GM18505 (cell line): ENCODE data around the gene ZNF773.
"Not testable (repeated sequence)": the region's sequence is repeated elsewhere in the genome, so short reads cannot be mapped to it uniquely, and the experiment has no call there.

ENCODE experiments used
- ATAC-seq: cut with Tn5 transposase; IDR thresholded peaks from one replicate; pipeline ENCODE4 v1.9.1; 2021; ENCODE audit not compliant: unreplicated experiment
- POLR2A ChIP-seq: IDR thresholded peaks from 4 replicates; pipeline ENCODE4 v1.6.1; 2011; ENCODE audit warnings: borderline replicate concordance; ENCODE audit not compliant: insufficient read depth, insufficient read length; ENCODE audit errors: extremely low read depth

The ZNF773 gene

GRCh38 chr19:57499680-57500395, at the start of gene ZNF773:
Gene ZNF773 (plus strand): TSS chr19:57499938. CDS start chr19:57500081, 143 bp downstream.
- peak; percentile 90 for TF ChIP-seq POLR2A
- ATAC-seq, result peak; percentile 95

GRCh38 chr19:57452307-57452706, 47.4 kb upstream of the ZNF773 start:
- no peak for ATAC-seq
- TF ChIP-seq POLR2A, result no peak

GRCh38 chr19:57465680-57466381, 33.9 kb upstream of the ZNF773 start:
- TF ChIP-seq POLR2A, result no peak

GRCh38 chr19:57466489-57466888, 33.2 kb upstream of the ZNF773 start:
- no peak for ATAC-seq
- TF ChIP-seq POLR2A, result no peak

More at GRCh38 chr19:57465680-57466381, 33.9 kb upstream of the ZNF773 start:
- ATAC-seq, result no peak

- ATAC-seq, result no peak
- no peak for TF ChIP-seq POLR2A
These were observed 26.1 kb upstream of the ZNF773 start for GRCh38 chr19:57473646-57474045.

- peak; percentile 48 for TF ChIP-seq POLR2A
These were observed 22.3 kb upstream of the ZNF773 start, which contains the start of gene ZNF772 for GRCh38 chr19:57477191-57478008. Gene ZNF772 (minus strand): TSS chr19:57477566. CDS start chr19:57477309, 257 bp downstream.

GRCh38 chr19:57487477-57488298, 12.1 kb upstream of the ZNF773 start, which contains the start of gene ZNF419:
Gene ZNF419 (plus strand): TSS chr19:57487750. CDS start chr19:57487951, 201 bp downstream.
- peak; percentile 77 for TF ChIP-seq POLR2A
- ATAC-seq, result peak; percentile 96

More at GRCh38 chr19:57477191-57478008, 22.3 kb upstream of the ZNF773 start, which contains the start of gene ZNF772:
- peak; percentile 96 for ATAC-seq

- ATAC-seq, result not testable (repeated sequence)
These were observed 11.5 kb upstream of the ZNF773 start for GRCh38 chr19:57488299-57488644.

- not testable (repeated sequence) for ATAC-seq
These were observed 432 bp upstream of the ZNF773 start for GRCh38 chr19:57499332-57499679.

GRCh38 chr19:57500400-57500799, 662 bp downstream of the ZNF773 start:
- peak; percentile 4 for ATAC-seq

GRCh38 chr19:57506163-57506562, 6.4 kb downstream of the ZNF773 start:
- TF ChIP-seq POLR2A, result no peak
- no peak for ATAC-seq

GRCh38 chr19:57511484-57511883, 11.7 kb downstream of the ZNF773 start:
- no peak for ATAC-seq

GRCh38 chr19:57512845-57513244, 13.1 kb downstream of the ZNF773 start:
- ATAC-seq, result no peak
- no peak for TF ChIP-seq POLR2A

More at GRCh38 chr19:57511484-57511883, 11.7 kb downstream of the ZNF773 start:
- no peak for TF ChIP-seq POLR2A
